Trophoblast cell (in vitro differentiated cells and primary cell): ENCODE measurements around the gene MTREX.
A peak's percentile ranks its signal among the peaks of the same experiment; 100 is the strongest.

Experiments
- DNase-seq, 2 donors: peaks; one replicate each; pipeline ENCODE4 v3.0.0-alpha.2; 2016
- H2AFZ ChIP-seq: 2 replicates; pipeline ENCODE4 v1.6.1; 2013; ENCODE audit warnings: low read length, moderate library complexity, mild to moderate bottlenecking; ENCODE audit not compliant: insufficient read depth, poor library complexity
- H2AK5ac ChIP-seq: 2 replicates; pipeline ENCODE4 v1.6.1; 2013; ENCODE audit warnings: mild to moderate bottlenecking, low read length
- H2BK120ac ChIP-seq: 2 replicates; pipeline ENCODE4 v1.6.1; 2013; ENCODE audit warnings: low read length, mild to moderate bottlenecking, moderate library complexity; ENCODE audit not compliant: insufficient read depth, poor library complexity
- H2BK12ac ChIP-seq: 2 replicates; pipeline ENCODE4 v1.6.1; 2013; ENCODE audit warnings: mild to moderate bottlenecking, low read length, moderate library complexity
- H2BK5ac ChIP-seq: 2 replicates; pipeline ENCODE4 v1.6.1; 2013; ENCODE audit warnings: low read length, low read depth, moderate library complexity, mild to moderate bottlenecking; ENCODE audit not compliant: poor library complexity
- H3K14ac ChIP-seq: 2 replicates; pipeline ENCODE4 v1.6.1; 2013; ENCODE audit warnings: mild to moderate bottlenecking, low read length
- H3K18ac ChIP-seq: 2 replicates; pipeline ENCODE4 v1.6.1; 2013; ENCODE audit warnings: mild to moderate bottlenecking, low read length
- H3K23ac ChIP-seq: 2 replicates; pipeline ENCODE4 v1.6.1; 2013; ENCODE audit warnings: low read length
- H3K27ac ChIP-seq: 2 replicates; pipeline ENCODE4 v1.5.1; 2013; ENCODE audit warnings: low read depth, mild to moderate bottlenecking, inconsistent platforms, low read length, moderate library complexity
- H3K27me3 ChIP-seq: 2 replicates; pipeline ENCODE4 v1.6.1; 2013; ENCODE audit warnings: inconsistent platforms, mild to moderate bottlenecking, low read length, moderate library complexity; ENCODE audit not compliant: insufficient read depth
- H3K36me3 ChIP-seq, 2 experiments: 1 replicate in 1 of 2; 2 replicates in 1 of 2; pipeline ENCODE4 v1.6.1; 2013; ENCODE audit warnings: low read length in 2 of 2, mild to moderate bottlenecking in 2 of 2, moderate library complexity in 1 of 2; ENCODE audit not compliant: insufficient read depth in 2 of 2, control insufficient read depth in 1 of 2
- H3K4ac ChIP-seq: 2 replicates; pipeline ENCODE4 v1.6.1; 2013; ENCODE audit warnings: low read depth, mild to moderate bottlenecking, low read length, moderate library complexity
- H3K4me1 ChIP-seq, 2 experiments: 1 replicate in 1 of 2; 2 replicates in 1 of 2; pipeline ENCODE4 v1.6.1; 2013; ENCODE audit warnings: low read length in 2 of 2, mild to moderate bottlenecking in 2 of 2, moderate library complexity in 1 of 2; ENCODE audit not compliant: insufficient read depth in 2 of 2, control insufficient read depth in 1 of 2
- H3K4me2 ChIP-seq: 2 replicates; pipeline ENCODE4 v1.6.1; 2013; ENCODE audit warnings: inconsistent platforms, mild to moderate bottlenecking, low read length, moderate library complexity
- H3K4me3 ChIP-seq: 2 replicates; pipeline ENCODE4 v1.5.1; 2013; ENCODE audit warnings: mild to moderate bottlenecking, low read depth, low read length, inconsistent platforms
- H3K79me1 ChIP-seq: one replicate; pipeline ENCODE4 v1.6.1; 2013; ENCODE audit warnings: low read length
- H3K79me2 ChIP-seq: 2 replicates; pipeline ENCODE4 v1.6.1; 2013; ENCODE audit warnings: low read length, mild to moderate bottlenecking; ENCODE audit not compliant: control insufficient read depth, insufficient read depth, poor library complexity
- H3K9ac ChIP-seq: 2 replicates; pipeline ENCODE4 v1.6.1; 2013; ENCODE audit warnings: mild to moderate bottlenecking, low read length
- H3K9me3 ChIP-seq: 2 replicates; pipeline ENCODE4 v1.6.1; 2013; ENCODE audit warnings: low read depth, mild to moderate bottlenecking, control low read depth, inconsistent platforms, low read length; ENCODE audit not compliant: insufficient read depth
- H4K12ac ChIP-seq: 2 replicates; pipeline ENCODE4 v1.6.1; 2013; ENCODE audit warnings: low read depth, mild to moderate bottlenecking, low read length, moderate library complexity
- H4K8ac ChIP-seq: 2 replicates; pipeline ENCODE4 v1.6.1; 2013; ENCODE audit warnings: low read depth, mild to moderate bottlenecking, low read length, moderate library complexity
- H4K91ac ChIP-seq: one replicate; pipeline ENCODE4 v1.6.1; 2013; ENCODE audit warnings: low read depth, mild to moderate bottlenecking, low read length, moderate library complexity
- WGBS: extraction: QIAGEN DNeasy Blood & Tissue Kit; methylation state at CpG from one replicate; pipeline ENCODE4 v1.1.7; 2013; ENCODE audit warnings: missing lambda C conversion rate; ENCODE audit not compliant: insufficient read length, insufficient coverage; ENCODE audit errors: extremely low coverage; 5-methylcytosine and 5-hydroxymethylcytosine counted together

MTREX gene

DNA sequence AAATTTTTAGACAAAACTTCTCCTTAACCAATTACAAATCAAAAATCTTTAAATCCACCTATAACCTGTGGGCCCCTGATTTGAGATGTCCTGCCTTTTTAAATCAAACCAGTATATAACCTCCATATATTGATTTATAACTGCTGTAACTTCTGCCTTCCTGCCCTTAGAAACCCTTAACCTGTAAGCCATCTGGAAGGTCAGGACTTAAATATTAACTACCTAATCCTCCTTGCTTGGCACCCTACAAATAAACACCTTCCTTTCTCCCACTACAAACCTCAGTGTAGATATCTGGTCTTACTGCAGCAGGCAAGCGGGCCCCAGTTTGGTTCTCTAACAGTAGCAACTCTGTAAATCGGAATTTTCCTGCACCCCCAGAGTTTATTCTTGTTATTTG is 83.9 kb downstream of the MTREX start:
- Histone ChIP-seq H3K4me1 (no peaks in the 10 kb centered on the region), H4K8ac (no peak overlapping the region), H3K4me3 (no peak overlapping the region), H4K12ac (no peak overlapping the region), H2AK5ac (no peak overlapping the region), H3K36me3 (peaks cover 0 to 16% of the 10 kb centered on the region in 2 experiments), H3K79me1 (no peaks in the 10 kb centered on the region), H3K27me3 (no peaks in the 10 kb centered on the region), H3K4me2 (no peak overlapping the region), H2AFZ (no peak overlapping the region), H3K4ac (no peak overlapping the region), H4K91ac (no peak overlapping the region), H3K79me2 (no peaks in the 10 kb centered on the region), H3K23ac (no peak overlapping the region), H2BK120ac (no peak overlapping the region), H2BK12ac (no peak overlapping the region), H3K18ac (no peak overlapping the region), H3K9me3 (no peaks in the 10 kb centered on the region), H2BK5ac (no peak overlapping the region), H3K9ac (no peak overlapping the region), H3K27ac (no peak overlapping the region), H3K14ac (no peak overlapping the region)
- DNase-seq, result no peak
- no CpG with 5 or more reads among the region's 2 CpGs for WGBS

DNA sequence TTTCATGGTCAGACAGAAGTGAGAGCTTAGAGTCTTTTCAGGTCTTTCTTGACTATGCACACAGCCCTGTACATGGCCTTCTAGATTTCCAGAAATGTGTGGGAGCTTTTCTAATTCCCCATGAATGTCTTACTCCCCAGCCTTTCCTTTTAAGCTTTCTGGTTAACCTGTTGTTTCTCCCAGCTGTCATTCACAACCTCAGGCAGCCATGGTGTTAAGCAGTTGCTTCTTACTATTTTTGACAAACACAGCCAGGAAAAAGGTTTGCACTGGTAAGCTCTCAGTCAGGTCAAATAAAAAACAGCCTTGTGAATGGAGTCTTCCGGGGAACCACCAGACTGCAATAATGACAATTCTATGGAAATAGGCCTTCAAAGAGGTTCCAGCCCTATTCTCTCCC is 84.9 kb downstream of the MTREX start:
- WGBS, result no CpG with 5 or more reads among the region's 1 CpG
- DNase-seq, result no peak

GRCh38 chr5:55393501-55394175 is 85.8 kb downstream of the MTREX start:
- no peaks in the 10 kb centered on the region for H3K27me3 ChIP-seq
- H3K79me1 ChIP-seq, result no peaks in the 10 kb centered on the region
- H2AK5ac ChIP-seq, result no peak overlapping the region
- H3K23ac ChIP-seq, result no peak overlapping the region
- no peak overlapping the region for H2BK120ac ChIP-seq
- H4K8ac ChIP-seq, result no peak overlapping the region
- WGBS, result no CpG with 5 or more reads among the region's 2 CpGs
- DNase-seq, result no peak
- no peak overlapping the region for H2BK12ac ChIP-seq
- no peak overlapping the region for H3K4ac ChIP-seq
- H3K18ac ChIP-seq, result no peak overlapping the region
- no peak overlapping the region for H3K14ac ChIP-seq
- no peak overlapping the region for H4K12ac ChIP-seq
- H3K79me2 ChIP-seq, result no peaks in the 10 kb centered on the region
- no peak overlapping the region for H3K4me3 ChIP-seq
- no peak overlapping the region for H2AFZ ChIP-seq
- H2BK5ac ChIP-seq, result no peak overlapping the region
- H4K91ac ChIP-seq, result no peak overlapping the region
- no peak overlapping the region for H3K9ac ChIP-seq
- no peaks in the 10 kb centered on the region for H3K4me1 ChIP-seq
- no peak overlapping the region for H3K4me2 ChIP-seq
- H3K36me3 ChIP-seq, result peaks cover 0 to 18% of the 10 kb centered on the region in 2 experiments
- no peaks in the 10 kb centered on the region for H3K9me3 ChIP-seq
- H3K27ac ChIP-seq, result no peak overlapping the region

More for the DNA sequence above, 84.9 kb downstream of the MTREX start:
- Histone ChIP-seq H2AFZ (no peak overlapping the region), H2BK5ac (no peak overlapping the region), H4K12ac (no peak overlapping the region), H3K27me3 (no peaks in the 10 kb centered on the region), H3K23ac (no peak overlapping the region), H3K79me1 (no peaks in the 10 kb centered on the region), H3K4ac (no peak overlapping the region), H3K14ac (no peak overlapping the region), H2BK12ac (no peak overlapping the region), H3K36me3 (peaks cover 0 to 16% of the 10 kb centered on the region in 2 experiments), H3K4me1 (no peaks in the 10 kb centered on the region), H4K91ac (no peak overlapping the region), H3K9me3 (no peaks in the 10 kb centered on the region), H2BK120ac (no peak overlapping the region), H3K9ac (no peak overlapping the region), H2AK5ac (no peak overlapping the region), H3K79me2 (no peaks in the 10 kb centered on the region), H3K27ac (no peak overlapping the region), H4K8ac (no peak overlapping the region), H3K18ac (no peak overlapping the region), H3K4me2 (no peak overlapping the region), H3K4me3 (no peak overlapping the region)

DNA sequence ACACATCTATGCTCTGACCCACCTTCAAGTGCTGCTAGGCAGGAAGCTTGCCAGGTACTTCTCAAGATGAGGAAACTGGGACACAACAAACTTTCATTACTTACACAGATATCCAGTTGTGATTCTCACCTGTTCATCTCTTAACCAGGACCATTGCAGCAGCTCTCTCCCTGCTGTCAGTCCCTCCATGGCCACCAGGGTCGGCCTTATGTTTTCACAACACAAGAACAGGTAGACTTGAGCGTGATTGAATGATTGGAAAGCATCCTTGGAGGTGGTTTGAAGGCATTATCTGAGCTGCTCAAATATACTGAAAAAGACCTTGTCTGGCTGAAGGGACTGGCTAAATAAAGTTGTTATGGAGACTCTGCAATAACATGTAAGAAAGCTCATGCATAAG is 94.4 kb downstream of the MTREX start:
- Histone ChIP-seq H3K14ac (no peak overlapping the region), H4K12ac (no peak overlapping the region), H2BK5ac (no peak overlapping the region), H3K4me3 (no peak overlapping the region), H3K36me3 (peaks cover 10 to 14% of the 10 kb centered on the region in 2 experiments), H2BK120ac (no peak overlapping the region), H2AK5ac (no peak overlapping the region), H3K18ac (no peak overlapping the region), H3K4ac (no peak overlapping the region), H3K79me1 (no peaks in the 10 kb centered on the region), H3K4me1 (no peaks in the 10 kb centered on the region), H3K23ac (no peak overlapping the region), H3K79me2 (no peaks in the 10 kb centered on the region), H3K9ac (no peak overlapping the region), H2AFZ (no peak overlapping the region), H3K27me3 (no peaks in the 10 kb centered on the region), H4K8ac (no peak overlapping the region), H4K91ac (no peak overlapping the region), H3K4me2 (no peak overlapping the region), H3K9me3 (no peaks in the 10 kb centered on the region), H3K27ac (no peak overlapping the region), H2BK12ac (no peak overlapping the region)
- no CpG with 5 or more reads among the region's 2 CpGs for WGBS
- DNase-seq, result peak in 1 of 2 donors; percentile 16
